OCI-LY7 (cell line): ENCODE results near the gene ASIC3. TPM values are rescaled to one million over a fixed set of nuclear protein-coding genes. Genes with fewer than 3 reads are reported as not detected.

Experiments used
- BruUV-seq: library from RNA; stranded (reverse); fragments of 400-500 nt; replicated peaks from 2 replicates; lab custom pipeline; 2021; lab: Mats Ljungman, UMichigan
- CTCF ChIA-PET: fragments of 300-600 bp; sonication (Branson Sonifier 250); formaldehyde crosslinking; loops from one replicate; lab custom pipeline; 2022; ENCODE audit warnings: antibody characterized with exemption; ENCODE audit not compliant: unreplicated experiment; lab: Charles Lee
- POLR2A ChIA-PET: fragments of 300-600 bp; sonication (Branson Sonifier 250); formaldehyde crosslinking; loops from one replicate; lab custom pipeline; 2022; ENCODE audit warnings: antibody characterized with exemption; lab: Charles Lee
- DNase-seq: peaks from one replicate; pipeline ENCODE4 v3.0.0-alpha.2; 2015; ENCODE audit warnings: low spot score
- H2AFZ ChIP-seq: fragments of 200-600 bp; sonication (generic), shearing (Covaris generic); 2 replicates; pipeline ENCODE4 v1.6.1; 2014; ENCODE audit warnings: mild to moderate bottlenecking, antibody characterized with exemption, low read length, moderate library complexity
- H3K27ac ChIP-seq: fragments of 200-600 bp; sonication (generic); 2 replicates; pipeline ENCODE4 v1.5.1; 2014; ENCODE audit warnings: mixed run types, low read depth, mild to moderate bottlenecking, moderate library complexity, low read length, inconsistent platforms; ENCODE audit not compliant: poor library complexity, severe bottlenecking
- H3K36me3 ChIP-seq: fragments of 200-600 bp; sonication (generic); 2 replicates; pipeline ENCODE4 v1.6.1; 2014; ENCODE audit warnings: mild to moderate bottlenecking, antibody characterized with exemption, low read length, moderate library complexity, mixed read lengths; ENCODE audit not compliant: insufficient read depth
- H3K4me1 ChIP-seq: fragments of 200-600 bp; sonication (generic); 2 replicates; pipeline ENCODE4 v1.5.1; 2014; ENCODE audit warnings: mild to moderate bottlenecking, low read length; ENCODE audit not compliant: insufficient read depth, poor library complexity, severe bottlenecking
- H3K4me2 ChIP-seq: fragments of 200-600 bp; sonication (generic); 2 replicates; pipeline ENCODE4 v1.6.1; 2014; ENCODE audit warnings: mild to moderate bottlenecking, low read length
- H3K4me3 ChIP-seq: fragments of 200-600 bp; sonication (generic); 2 replicates; pipeline ENCODE4 v1.5.1; 2014; ENCODE audit warnings: mild to moderate bottlenecking, low read depth, low read length; ENCODE audit not compliant: poor library complexity, severe bottlenecking
- H3K79me2 ChIP-seq: fragments of 200-600 bp; sonication (generic); 2 replicates; pipeline ENCODE4 v1.6.1; 2016; ENCODE audit warnings: low read depth, mild to moderate bottlenecking, low read length, moderate library complexity, mixed read lengths; ENCODE audit not compliant: insufficient read depth
- H3K9me2 ChIP-seq: fragments of 200-600 bp; sonication (generic); 2 replicates; pipeline ENCODE4 v1.6.1; 2016; ENCODE audit warnings: mild to moderate bottlenecking, low read length, mixed read lengths; ENCODE audit not compliant: insufficient read depth
- H3K9me3 ChIP-seq: fragments of 200-600 bp; sonication (generic); 2 replicates; pipeline ENCODE4 v1.6.1; 2014; ENCODE audit warnings: mild to moderate bottlenecking, mixed run types, low read length, mixed read lengths
- H4K20me1 ChIP-seq: fragments of 200-600 bp; sonication (generic); 2 replicates; pipeline ENCODE4 v1.6.1; 2014; ENCODE audit warnings: mild to moderate bottlenecking, antibody characterized with exemption, low read length, moderate library complexity, mixed read lengths; ENCODE audit not compliant: insufficient read depth
- CTCF ChIP-seq: fragments of 200-600 bp; sonication (generic); conservative IDR thresholded peaks from 2 replicates; pipeline ENCODE4 v1.5.1; 2014; ENCODE audit warnings: mild to moderate bottlenecking, antibody characterized with exemption, low read length, moderate library complexity, mixed read lengths
- EZH2phosphoT487 ChIP-seq: fragments of 200-600 bp; sonication (generic); IDR thresholded peaks from 2 replicates; pipeline ENCODE4 v1.6.1; 2018; ENCODE audit warnings: low read depth, borderline replicate concordance, mild to moderate bottlenecking, mixed run types, antibody characterized with exemption, low read length, moderate library complexity, mixed read lengths
- intact Hi-C: fragments of 100-400 bp; cut with micrococcal nuclease; formaldehyde crosslinking; loops from one replicate; pipeline ENCODE4 v1.10.0; 2022; ENCODE audit not compliant: unreplicated experiment
- total RNA-seq, 2 experiments: library from RNA; depleted of rRNA in 1 of 2; stranded (reverse); fragments of >200 nt in 1 of 2; shearing (Covaris generic) in 1 of 2; gene quantifications; 2 replicates each; pipeline ENCODE4 v1.2.3, GENCODE V29; 2014 to 2022

Gene ASIC3
- total RNA-seq, 2 experiments from 2014 or later: 3.3 to 14.8 TPM

- Histone ChIP-seq H3K79me2 (no peaks in the 10 kb centered on the region), H3K36me3 (no peaks in the 10 kb centered on the region), H3K4me3 (no peak overlapping the region), H3K4me2 (no peak overlapping the region), H3K4me1 (no peaks in the 10 kb centered on the region), H3K9me2 (no peaks in the 10 kb centered on the region), H4K20me1 (no peaks in the 10 kb centered on the region), H2AFZ (no peak overlapping the region), H3K9me3 (no peaks in the 10 kb centered on the region), H3K27ac (no peak overlapping the region)
- DNase-seq: no peak
- TF ChIP-seq CTCF (no peak), EZH2phosphoT487 (no peak)
- ChIA-PET POLR2A (no interaction called here), CTCF (no interaction called here)
- intact Hi-C loops: no loop called here
- BruUV-seq: no TSS peak
Observed at GRCh38 chr7:151043959-151044358, 4.4 kb upstream of the ASIC3 start.

- ChIA-PET CTCF (no interaction called here), POLR2A (no interaction called here)
- intact Hi-C loops: no loop called here
- no peaks in the 10 kb centered on the region for H3K79me2 ChIP-seq
- no peak for DNase-seq
- TF ChIP-seq CTCF: no peak
- no peak for TF ChIP-seq EZH2phosphoT487
- no peaks in the 10 kb centered on the region for H3K4me1 ChIP-seq
- H3K27ac ChIP-seq: no peak overlapping the region
- H2AFZ ChIP-seq: no peak overlapping the region
- H3K9me3 ChIP-seq: no peaks in the 10 kb centered on the region
- BruUV-seq: no TSS peak
- H3K9me2 ChIP-seq: no peaks in the 10 kb centered on the region
- no peaks in the 10 kb centered on the region for H3K36me3 ChIP-seq
- H3K4me2 ChIP-seq: no peak overlapping the region
- no peak overlapping the region for H3K4me3 ChIP-seq
- no peaks in the 10 kb centered on the region for H4K20me1 ChIP-seq
Observed at GRCh38 chr7:151045262-151045661, 3.1 kb upstream of the ASIC3 start.

- no peak for DNase-seq
- Histone ChIP-seq H3K79me2 (no peaks in the 10 kb centered on the region), H3K4me3 (no peak overlapping the region), H2AFZ (no peak overlapping the region), H3K4me2 (no peak overlapping the region), H3K27ac (no peak overlapping the region), H3K4me1 (no peaks in the 10 kb centered on the region), H4K20me1 (no peaks in the 10 kb centered on the region), H3K9me3 (no peaks in the 10 kb centered on the region), H3K36me3 (no peaks in the 10 kb centered on the region), H3K9me2 (no peaks in the 10 kb centered on the region)
- TF ChIP-seq CTCF: no peak
- no peak for TF ChIP-seq EZH2phosphoT487
- ChIA-PET POLR2A (no interaction called here), CTCF (no interaction called here)
- BruUV-seq: no TSS peak
- intact Hi-C loops: no loop called here
Observed at GRCh38 chr7:151045967-151046366, 2.4 kb upstream of the ASIC3 start.
